ENCODE data around the gene DRICH1. TPM values are rescaled to one million over a fixed set of nuclear protein-coding genes. Genes with fewer than 3 reads are reported as not detected.
"Not testable (repeated sequence)": the region's sequence is repeated elsewhere in the genome, so short reads cannot be mapped to it uniquely, and the experiment has no call there.

Gene DRICH1
- total and polyA plus RNA-seq, 4 experiments from 2014 or later, result 4.2 to 4.5 TPM; not detected in 2

DNA sequence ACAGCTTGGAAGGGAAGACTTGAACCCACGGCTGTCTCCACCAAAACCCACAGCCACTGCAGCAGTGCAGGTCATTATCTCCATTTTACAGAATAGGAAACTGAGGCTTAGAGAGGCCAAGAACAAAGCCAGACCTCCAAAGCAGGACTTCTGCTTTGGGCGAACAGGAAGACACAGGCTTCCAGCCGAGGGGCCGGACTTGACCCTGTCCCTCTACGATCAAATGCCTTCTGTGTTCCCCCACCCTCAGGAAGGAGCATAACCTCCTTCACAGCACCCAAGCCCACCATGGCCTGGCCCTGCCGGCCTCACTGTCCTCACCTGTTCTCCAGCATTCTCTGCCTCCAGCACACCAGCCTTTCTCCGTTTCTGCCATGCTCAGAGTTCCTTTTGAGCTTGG is 67.8 kb downstream of the DRICH1 start:
- ChIA-PET POLR2A (ENCODE audit: partially characterized antibody) (no interaction called here), CTCF (ENCODE audit: partially characterized antibody) (no interaction called here)
- no peak for DNase-seq
- no peak overlapping the region for H3K27ac ChIP-seq (ENCODE audit: low read depth, low read length)
- H3K9me3 Mint-ChIP-seq, result no peaks in the 10 kb centered on the region
- no peak overlapping the region for H3K27ac Mint-ChIP-seq
- H3K4me1 ChIP-seq (ENCODE audit: insufficient read depth, low read length), result peaks cover 7% of the 10 kb centered on the region
- no peak overlapping the region for H3K4me3 ChIP-seq (ENCODE audit: low read length in 2 of 2)
- H3K27me3 ChIP-seq (ENCODE audit: insufficient read depth, low read length), result peaks cover 8% of the 10 kb centered on the region
- no peaks in the 10 kb centered on the region for H3K36me3 Mint-ChIP-seq
- intact Hi-C loops (cut with micrococcal nuclease), result no loop called here
- H3K9me3 ChIP-seq (ENCODE audit: control insufficient read depth in 1 of 2, low read length in 2 of 2), result no peaks in the 10 kb centered on the region
- H3K4me1 Mint-ChIP-seq, result peaks cover 5 to 8% (median 6%) of the 10 kb centered on the region in 4 donors
- H3K36me3 ChIP-seq (ENCODE audit: insufficient read depth, low read length), result no peaks in the 10 kb centered on the region
- peak overlapping the region in 1 of 8 donors; percentile 5 for H3K4me3 Mint-ChIP-seq
- H3K27me3 Mint-ChIP-seq, result peaks cover 19 to 27% of the 10 kb centered on the region in 2 donors

DNA sequence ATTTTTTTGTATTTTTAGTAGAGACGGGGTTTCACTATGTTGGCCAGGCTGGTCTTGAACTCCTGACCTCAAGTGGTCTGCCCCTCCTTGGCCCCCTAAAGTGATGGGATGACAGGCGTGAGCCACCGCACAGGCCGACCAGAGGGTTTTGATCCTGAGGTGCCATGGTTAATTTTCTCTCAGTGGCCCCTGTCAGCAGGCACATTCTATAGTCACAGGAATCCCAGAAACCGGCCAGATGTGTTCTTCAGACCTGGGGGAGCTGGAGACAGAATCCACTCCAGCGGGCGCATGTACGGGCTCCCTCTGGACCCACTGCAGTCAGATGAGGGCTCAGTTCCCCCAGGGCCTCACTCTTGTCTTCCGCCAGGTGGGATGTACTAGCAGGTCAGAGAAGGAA is 69.0 kb downstream of the DRICH1 start:
- H3K4me1 Mint-ChIP-seq, result peaks cover 5 to 8% (median 6%) of the 10 kb centered on the region in 4 donors

DNA sequence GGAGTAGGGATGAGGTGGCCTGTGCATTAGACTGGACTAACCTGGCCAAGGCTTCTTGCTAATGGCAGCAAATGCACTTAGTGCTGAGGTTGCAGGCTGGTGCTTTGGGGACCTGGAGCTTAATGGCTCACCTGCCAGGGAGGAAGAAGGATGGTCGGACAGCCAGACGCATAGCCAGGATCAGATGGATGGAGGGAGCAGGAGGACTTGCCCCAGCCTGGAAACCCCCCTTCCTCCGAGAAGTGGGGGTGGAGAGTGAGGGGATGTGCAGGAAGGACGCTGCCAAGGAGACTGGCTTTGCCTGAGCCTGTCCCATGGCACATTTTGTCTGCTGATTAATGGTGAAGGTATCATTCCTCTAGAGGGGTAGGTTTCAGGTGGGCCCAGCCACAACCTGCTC is 69.9 kb downstream of the DRICH1 start:
- CTCF ChIA-PET (ENCODE audit: partially characterized antibody), result no interaction called here
- no peak for DNase-seq
- H3K4me3 ChIP-seq (ENCODE audit: low read length in 2 of 2), result no peak overlapping the region
- no peaks in the 10 kb centered on the region for H3K9me3 ChIP-seq (ENCODE audit: control insufficient read depth in 1 of 2, low read length in 2 of 2)
- H3K27me3 ChIP-seq (ENCODE audit: insufficient read depth, low read length), result peaks cover 8% of the 10 kb centered on the region
- POLR2A ChIA-PET (ENCODE audit: partially characterized antibody), result no interaction called here
- no peaks in the 10 kb centered on the region for H3K9me3 Mint-ChIP-seq
- no peaks in the 10 kb centered on the region for H3K36me3 Mint-ChIP-seq
- peaks cover 5 to 8% (median 6%) of the 10 kb centered on the region in 4 donors for H3K4me1 Mint-ChIP-seq
- no peak overlapping the region for H3K27ac Mint-ChIP-seq
- no peak overlapping the region for H3K4me3 Mint-ChIP-seq
- no peaks in the 10 kb centered on the region for H3K36me3 ChIP-seq (ENCODE audit: insufficient read depth, low read length)
- intact Hi-C loops (cut with micrococcal nuclease), result no loop called here
- peaks cover 7% of the 10 kb centered on the region for H3K4me1 ChIP-seq (ENCODE audit: insufficient read depth, low read length)
- H3K27ac ChIP-seq (ENCODE audit: low read depth, low read length), result no peak overlapping the region
- peaks cover 15 to 24% of the 10 kb centered on the region in 2 donors for H3K27me3 Mint-ChIP-seq

More for the DNA sequence above, 69.0 kb downstream of the DRICH1 start:
- H3K9me3 Mint-ChIP-seq, result no peaks in the 10 kb centered on the region
- peaks cover 7% of the 10 kb centered on the region for H3K4me1 ChIP-seq (ENCODE audit: insufficient read depth, low read length)
- no peak overlapping the region for H3K4me3 ChIP-seq (ENCODE audit: low read length in 2 of 2)
- no peaks in the 10 kb centered on the region for H3K36me3 Mint-ChIP-seq
- H3K9me3 ChIP-seq (ENCODE audit: control insufficient read depth in 1 of 2, low read length in 2 of 2), result no peaks in the 10 kb centered on the region
- no peak overlapping the region for H3K27ac ChIP-seq (ENCODE audit: low read depth, low read length)
- peaks cover 19 to 27% of the 10 kb centered on the region in 2 donors for H3K27me3 Mint-ChIP-seq
- H3K4me3 Mint-ChIP-seq, result no peak overlapping the region
- POLR2A ChIA-PET (ENCODE audit: partially characterized antibody), result no interaction called here
- CTCF ChIA-PET (ENCODE audit: partially characterized antibody), result no interaction called here
- peaks cover 8% of the 10 kb centered on the region for H3K27me3 ChIP-seq (ENCODE audit: insufficient read depth, low read length)
- no peak for DNase-seq
- no peaks in the 10 kb centered on the region for H3K36me3 ChIP-seq (ENCODE audit: insufficient read depth, low read length)
- no peak overlapping the region for H3K27ac Mint-ChIP-seq
- intact Hi-C loops (cut with micrococcal nuclease), result no loop called here

DNA sequence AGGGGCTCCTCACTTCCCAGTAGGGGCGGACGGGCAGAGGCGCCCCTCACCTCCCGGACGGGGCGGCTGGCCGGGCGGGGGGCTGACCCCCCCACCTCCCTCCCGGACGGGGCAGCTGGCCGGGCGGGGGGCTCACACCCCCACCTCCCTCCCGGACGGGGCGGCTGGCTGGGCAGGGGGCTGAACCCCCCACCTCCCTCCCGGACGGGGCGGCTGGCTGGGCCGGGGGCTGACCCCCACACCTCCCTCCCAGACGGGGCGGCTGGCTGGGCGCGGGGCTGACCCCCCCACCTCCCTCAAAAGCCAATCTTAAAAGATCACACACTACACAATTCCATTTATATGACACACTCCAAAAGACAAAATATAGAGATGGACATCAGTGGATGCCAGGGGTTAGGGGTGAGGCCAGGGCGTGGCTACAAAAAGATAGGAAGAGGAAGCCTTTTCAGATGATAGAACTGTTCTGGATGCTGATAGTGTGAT is 71.1 kb downstream of the DRICH1 start:
- H3K27ac ChIP-seq (ENCODE audit: low read depth, low read length); H3K4me3 Mint-ChIP-seq; H3K9me3 ChIP-seq (ENCODE audit: control insufficient read depth in 1 of 2, low read length in 2 of 2); POLR2A ChIA-PET (ENCODE audit: partially characterized antibody); H3K36me3 ChIP-seq (ENCODE audit: insufficient read depth, low read length); H3K36me3 Mint-ChIP-seq; H3K27ac Mint-ChIP-seq; H3K9me3 Mint-ChIP-seq; DNase-seq; H3K4me1 Mint-ChIP-seq; H3K27me3 ChIP-seq (ENCODE audit: insufficient read depth, low read length); H3K4me3 ChIP-seq (ENCODE audit: low read length in 2 of 2); H3K4me1 ChIP-seq (ENCODE audit: insufficient read depth, low read length); intact Hi-C loops (cut with micrococcal nuclease): not testable (repeated sequence)
- peaks cover 11 to 30% of the 10 kb centered on the region in 2 donors for H3K27me3 Mint-ChIP-seq
- CTCF ChIA-PET (ENCODE audit: partially characterized antibody), result interaction anchor here (0.7 kb wide), 1 partner anchor 290 kb away, joined by 3 read pairs; no protein-coding TSS in a partner anchor

- H3K27ac ChIP-seq (ENCODE audit: low read depth, low read length); POLR2A ChIA-PET (ENCODE audit: partially characterized antibody); H3K9me3 Mint-ChIP-seq; H3K4me3 Mint-ChIP-seq; CTCF ChIA-PET (ENCODE audit: partially characterized antibody); H3K4me1 ChIP-seq (ENCODE audit: insufficient read depth, low read length); H3K36me3 ChIP-seq (ENCODE audit: insufficient read depth, low read length); H3K36me3 Mint-ChIP-seq; H3K4me1 Mint-ChIP-seq; intact Hi-C loops (cut with micrococcal nuclease); H3K9me3 ChIP-seq (ENCODE audit: control insufficient read depth in 1 of 2, low read length in 2 of 2); H3K27me3 ChIP-seq (ENCODE audit: insufficient read depth, low read length); H3K27ac Mint-ChIP-seq; H3K4me3 ChIP-seq (ENCODE audit: low read length in 2 of 2); DNase-seq: not testable (repeated sequence)
- H3K27me3 Mint-ChIP-seq, result peaks cover 6 to 23% of the 10 kb centered on the region in 2 donors
Measured at GRCh38 chr22:23560215-23560614, 71.9 kb downstream of the DRICH1 start.

Other genes with a start within 250 kb of the DRICH1 start
- not detected for gene IGLL1, start 52.0 kb downstream of the DRICH1 start, total RNA-seq
- gene IGLL1, start 52.0 kb downstream of the DRICH1 start, polyA plus RNA-seq, result not detected
- gene RGL4, start 58.7 kb upstream of the DRICH1 start, total RNA-seq, result 1 to 10 TPM; 7.2 to 9.8 TPM
- gene RGL4, start 58.7 kb upstream of the DRICH1 start, polyA plus RNA-seq, result 10 to 100 TPM; 58.3 to 64.9 TPM
- 1 to 10 TPM; 6.4 to 7.4 TPM for gene ZNF70, start 118.8 kb upstream of the DRICH1 start, total RNA-seq
- under 1 TPM in 1 of 2 donors, not detected in 1; 0.37 TPM for gene ZNF70, start 118.8 kb upstream of the DRICH1 start, polyA plus RNA-seq
- not detected for gene VPREB3, start 122.1 kb upstream of the DRICH1 start, total RNA-seq
- 1 to 10 TPM; 1.2 to 5.5 TPM for gene VPREB3, start 122.1 kb upstream of the DRICH1 start, polyA plus RNA-seq
- 1 to 10 TPM; 1.5 to 1.9 TPM for gene C22orf15, start 130.7 kb upstream of the DRICH1 start, total RNA-seq
- gene C22orf15, start 130.7 kb upstream of the DRICH1 start, polyA plus RNA-seq, result 1 to 10 TPM in 1 of 2 donors, under 1 TPM in 1; 0.34 to 1.2 TPM
- 10 to 100 TPM; 44.7 to 45.9 TPM for gene CHCHD10, start 135.7 kb upstream of the DRICH1 start, total RNA-seq
- 10 to 100 TPM; 16.3 to 33.1 TPM for gene CHCHD10, start 135.7 kb upstream of the DRICH1 start, polyA plus RNA-seq
- 1 to 10 TPM in 1 of 2 experiments, under 1 TPM in 1; 0.79 to 1.6 TPM for gene MMP11, start 140.5 kb upstream of the DRICH1 start, total RNA-seq
- 1 to 10 TPM; 1.0 to 1.1 TPM for gene MMP11, start 140.5 kb upstream of the DRICH1 start, polyA plus RNA-seq
- gene SMARCB1, start 154.6 kb upstream of the DRICH1 start, total RNA-seq, result 10 to 100 TPM; 41.2 to 42.3 TPM
- 10 to 100 TPM; 36.6 to 46.0 TPM for gene SMARCB1, start 154.6 kb upstream of the DRICH1 start, polyA plus RNA-seq
- 1 to 10 TPM; 1.9 to 2.9 TPM for gene DERL3, start 206.7 kb upstream of the DRICH1 start, total RNA-seq
- gene DERL3, start 206.7 kb upstream of the DRICH1 start, polyA plus RNA-seq, result 1 to 10 TPM in 1 of 2 donors, under 1 TPM in 1; 0.25 to 1.5 TPM
- gene SLC2A11, start 225.6 kb upstream of the DRICH1 start, total RNA-seq, result 10 to 100 TPM; 24.5 to 27.2 TPM
- 1 to 10 TPM; 3.9 to 5.0 TPM for gene SLC2A11, start 225.6 kb upstream of the DRICH1 start, polyA plus RNA-seq